NCI-H524 (cell line): ENCODE results near the gene GLT6D1.

Source experiments
- DNase-seq, 2 experiments: peaks; one replicate each; lab custom pipeline; 2025; lab: John Stamatoyannopoulos, UW

Gene GLT6D1

GRCh38 chr9:135608294-135608998 lies 30.9 kb downstream of the GLT6D1 start:
- no peak for DNase-seq

DNA sequence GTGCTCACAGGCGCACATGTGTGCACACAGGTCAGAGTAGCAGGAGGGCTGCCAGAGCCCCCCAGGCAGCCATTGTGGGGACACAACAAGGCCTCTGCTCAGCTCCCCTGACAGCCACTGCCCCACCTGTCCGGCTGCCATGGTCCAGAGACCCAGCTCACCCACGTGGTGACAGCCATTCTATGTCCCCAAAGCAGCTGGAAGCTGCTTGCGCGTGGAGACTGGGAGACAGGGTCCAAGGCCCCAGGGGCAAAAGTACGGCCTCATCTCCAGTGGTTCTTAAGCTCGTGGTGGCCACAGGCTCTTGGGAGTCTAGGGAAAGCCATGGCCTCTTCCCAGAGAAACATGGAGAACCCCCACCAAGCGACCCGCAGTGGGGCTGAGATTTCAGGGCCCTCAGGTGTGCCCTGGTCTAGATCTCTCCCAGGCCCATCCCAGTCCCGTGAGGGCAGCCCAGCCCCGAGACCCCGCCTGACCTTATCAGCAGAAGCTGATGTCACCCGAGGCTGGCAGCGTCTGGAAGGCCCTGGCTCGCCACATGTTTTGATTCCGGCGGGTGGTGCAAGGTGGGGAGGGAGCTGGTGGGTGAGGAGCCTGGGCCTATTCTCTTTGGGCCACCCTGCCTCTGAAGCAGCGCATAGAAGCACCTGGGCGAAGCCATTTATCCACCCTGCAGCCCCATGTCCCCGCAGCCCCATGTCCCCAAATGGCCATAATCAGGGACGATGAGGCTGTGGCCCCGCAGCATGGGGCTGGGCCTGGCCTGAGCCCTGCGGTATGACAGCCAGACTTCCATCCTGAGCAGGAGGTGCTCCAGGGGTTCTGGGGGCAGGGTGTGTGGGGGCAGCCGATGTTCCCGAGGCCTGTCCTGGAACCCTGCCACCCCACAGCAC lies 31.7 kb downstream of the GLT6D1 start:
- no peak for DNase-seq

- DNase-seq: no peak
Observed at GRCh38 chr9:135606885-135607259, 32.5 kb downstream of the GLT6D1 start.

DNA sequence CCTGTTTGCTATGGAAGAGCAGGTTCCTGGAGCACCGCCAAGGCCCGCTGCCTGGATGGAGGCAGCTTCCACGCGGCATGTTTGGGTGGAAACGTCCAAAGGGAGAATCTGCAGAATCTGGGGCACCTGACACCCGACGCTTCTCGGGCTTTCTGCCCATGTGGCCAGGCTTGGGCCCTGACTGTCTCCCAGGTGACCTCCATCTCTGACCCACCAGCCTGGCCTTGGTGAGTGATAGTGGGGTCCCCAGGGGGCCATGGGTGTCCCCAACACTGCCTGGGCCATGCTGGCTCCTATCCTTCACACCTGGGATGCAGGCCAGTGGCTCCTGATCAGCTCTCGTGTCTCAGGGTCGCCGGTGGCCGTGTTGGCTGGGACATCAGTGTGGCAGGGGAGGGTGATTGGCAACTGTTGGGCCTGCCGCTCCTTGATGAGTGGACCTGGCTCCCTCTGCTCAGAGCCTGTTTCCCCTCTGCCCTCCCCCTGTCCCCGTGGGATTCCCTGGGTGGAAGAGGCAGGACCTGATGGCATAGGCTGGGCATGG lies 34.0 kb downstream of the GLT6D1 start:
- no peak for DNase-seq

DNA sequence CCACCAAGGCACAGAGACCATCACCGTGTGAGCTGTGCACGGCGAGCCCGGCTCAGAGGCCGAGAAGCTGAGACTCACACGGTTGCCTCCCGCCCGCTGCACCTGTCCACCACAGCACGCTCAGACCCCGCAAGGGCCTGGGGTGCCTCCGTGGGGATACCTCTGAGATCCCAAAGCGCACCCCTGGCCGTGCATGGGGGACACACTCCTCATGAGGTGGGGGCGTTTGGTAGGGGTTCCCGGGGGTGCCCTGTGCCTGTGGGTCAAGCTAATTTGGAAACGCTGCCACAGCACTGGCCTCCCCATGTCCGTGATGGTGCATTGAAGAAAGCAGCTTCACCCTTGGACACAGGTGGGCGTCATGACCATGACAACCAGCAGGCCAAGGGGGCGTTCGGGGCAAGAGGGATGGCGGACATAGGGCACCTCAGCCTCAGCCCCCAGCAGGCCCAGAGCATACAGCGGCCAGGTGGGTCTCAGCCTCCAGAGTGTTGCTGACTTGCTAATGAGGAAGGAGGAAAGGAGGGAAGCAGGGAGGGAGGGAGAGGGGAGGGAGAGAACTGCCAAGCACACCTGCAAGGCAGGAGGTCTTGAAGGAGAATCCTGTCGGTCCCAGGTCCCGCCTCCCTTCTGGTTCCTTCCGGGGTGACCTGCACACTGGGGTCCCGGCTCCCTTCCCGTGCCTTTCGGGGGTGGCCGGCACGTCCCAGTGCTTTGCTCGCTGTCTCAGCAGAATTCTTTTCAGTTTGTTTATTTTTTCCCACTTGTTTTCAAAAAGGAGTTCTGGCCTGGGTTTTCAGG lies 34.7 kb downstream of the GLT6D1 start:
- DNase-seq: no peak

DNA sequence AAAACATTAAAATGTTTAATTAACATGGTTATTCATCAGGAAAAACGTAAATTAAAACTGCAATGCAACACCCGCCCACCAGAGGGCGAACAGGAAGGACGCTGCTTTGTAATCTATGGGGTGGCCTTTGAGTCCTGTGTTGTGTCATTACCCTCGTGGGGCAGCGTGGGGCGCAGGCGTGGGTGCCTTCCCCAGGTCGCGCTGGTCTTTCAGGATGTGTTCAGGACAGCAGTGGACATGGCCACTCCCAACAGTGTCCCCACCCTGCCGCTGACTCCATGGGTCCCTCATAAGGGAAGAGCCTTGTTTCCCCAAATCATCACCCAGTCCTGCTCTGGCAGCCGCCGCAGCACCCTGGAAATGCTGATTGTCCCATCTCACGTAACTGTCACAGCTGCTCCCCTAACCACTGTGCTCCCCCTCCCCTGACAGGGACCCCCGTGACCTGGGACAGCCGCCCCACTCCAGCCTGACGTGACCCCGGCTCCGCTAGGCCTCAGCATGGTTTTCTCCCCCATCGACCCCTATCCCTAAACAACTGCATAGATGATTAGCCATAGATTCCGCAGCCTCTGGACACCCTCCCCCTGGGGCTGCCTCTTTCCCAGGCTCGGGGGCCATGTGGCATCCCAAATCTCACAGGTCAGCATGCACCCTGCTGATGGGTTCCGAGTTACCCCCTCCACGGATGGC lies 36.4 kb downstream of the GLT6D1 start:
- peak in 1 of 2 experiments; percentile 49 for DNase-seq

- DNase-seq: no peak
Observed at GRCh38 chr9:135601988-135602387, 37.4 kb downstream of the GLT6D1 start.

GRCh38 chr9:135600296-135600817 lies 39.0 kb downstream of the GLT6D1 start:
- DNase-seq: no peak

GRCh38 chr9:135596211-135596610 lies 43.1 kb downstream of the GLT6D1 start:
- DNase-seq: no peak

DNA sequence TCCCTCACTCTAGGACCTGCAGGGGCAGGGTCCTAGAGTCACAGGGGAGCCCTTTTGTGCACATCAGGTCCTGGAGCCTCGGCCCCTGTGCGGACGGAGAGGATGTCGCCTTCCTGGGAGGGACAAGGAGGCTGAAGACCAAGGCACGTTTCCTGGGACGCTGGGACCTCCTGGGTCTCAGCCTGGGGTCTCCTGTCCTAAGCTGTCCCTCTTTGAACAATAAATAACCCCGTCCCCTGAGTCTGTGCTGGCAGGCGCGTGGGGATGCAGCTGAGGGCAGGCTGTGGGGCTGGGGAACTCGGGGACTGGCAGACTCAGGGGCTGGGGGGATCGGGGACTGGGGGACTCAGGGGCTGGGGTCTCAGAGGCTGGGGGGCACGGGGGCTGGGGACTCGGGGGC lies 46.7 kb downstream of the GLT6D1 start:
- no peak for DNase-seq

DNA sequence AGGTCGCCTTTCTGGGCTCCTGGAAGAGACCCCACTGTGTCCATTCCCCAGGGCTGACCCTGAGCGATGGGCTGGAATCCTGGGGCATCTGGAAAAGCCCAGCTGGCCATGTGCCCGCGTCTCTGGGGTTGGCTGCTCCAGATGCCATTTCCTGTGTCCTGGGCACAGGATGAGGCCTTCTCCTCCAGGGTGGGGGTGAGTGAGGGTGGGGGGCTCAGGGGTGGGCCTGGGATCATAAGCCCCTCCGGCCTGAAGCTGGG lies 47.1 kb downstream of the GLT6D1 start:
- no peak for DNase-seq

DNA sequence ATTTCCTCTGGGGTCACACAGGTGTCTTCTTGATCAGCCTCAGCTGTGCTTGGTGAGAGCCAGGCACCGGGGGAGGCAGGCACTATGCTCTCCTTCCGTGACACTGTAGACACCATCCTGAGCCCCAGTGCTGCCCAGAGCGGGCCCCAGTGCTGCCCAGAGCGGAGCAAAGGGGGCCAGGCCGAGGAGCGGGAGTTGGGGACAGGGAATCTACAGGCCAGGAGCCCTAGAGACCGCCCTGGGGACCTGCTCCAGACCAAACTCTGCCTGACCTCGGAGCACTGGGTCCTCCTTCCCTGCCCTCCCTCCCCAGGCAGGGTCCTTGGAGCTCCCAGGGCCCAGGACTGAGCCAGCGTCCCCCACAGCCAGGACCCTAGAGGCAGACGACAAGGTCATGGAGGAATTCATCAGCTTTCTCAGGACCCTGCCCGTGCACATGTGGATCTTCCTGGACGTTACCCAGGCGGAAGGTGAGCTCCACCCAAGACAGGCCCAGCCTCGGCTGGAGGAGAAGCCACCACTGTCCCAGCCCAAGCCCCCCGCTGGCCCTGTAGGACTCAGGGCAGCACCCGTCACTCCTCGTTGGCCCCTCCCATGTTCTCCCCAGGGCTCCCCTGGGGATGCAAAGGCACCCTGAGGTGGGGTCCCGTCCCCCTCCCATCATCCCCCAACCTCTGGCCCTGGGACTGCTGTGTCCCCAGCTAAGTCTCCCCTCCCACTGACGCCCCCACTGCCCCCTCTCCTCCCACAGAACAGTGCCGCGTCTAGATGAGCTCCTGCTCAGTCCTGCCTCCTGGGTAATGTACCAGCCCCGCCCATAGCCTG lies 47.6 kb downstream of the GLT6D1 start:
- no peak for DNase-seq

- no peak for DNase-seq
Observed at GRCh38 chr9:135590486-135591079, 48.8 kb downstream of the GLT6D1 start.

- DNase-seq: no peak
Observed at GRCh38 chr9:135589596-135590485, 49.5 kb downstream of the GLT6D1 start.

DNA sequence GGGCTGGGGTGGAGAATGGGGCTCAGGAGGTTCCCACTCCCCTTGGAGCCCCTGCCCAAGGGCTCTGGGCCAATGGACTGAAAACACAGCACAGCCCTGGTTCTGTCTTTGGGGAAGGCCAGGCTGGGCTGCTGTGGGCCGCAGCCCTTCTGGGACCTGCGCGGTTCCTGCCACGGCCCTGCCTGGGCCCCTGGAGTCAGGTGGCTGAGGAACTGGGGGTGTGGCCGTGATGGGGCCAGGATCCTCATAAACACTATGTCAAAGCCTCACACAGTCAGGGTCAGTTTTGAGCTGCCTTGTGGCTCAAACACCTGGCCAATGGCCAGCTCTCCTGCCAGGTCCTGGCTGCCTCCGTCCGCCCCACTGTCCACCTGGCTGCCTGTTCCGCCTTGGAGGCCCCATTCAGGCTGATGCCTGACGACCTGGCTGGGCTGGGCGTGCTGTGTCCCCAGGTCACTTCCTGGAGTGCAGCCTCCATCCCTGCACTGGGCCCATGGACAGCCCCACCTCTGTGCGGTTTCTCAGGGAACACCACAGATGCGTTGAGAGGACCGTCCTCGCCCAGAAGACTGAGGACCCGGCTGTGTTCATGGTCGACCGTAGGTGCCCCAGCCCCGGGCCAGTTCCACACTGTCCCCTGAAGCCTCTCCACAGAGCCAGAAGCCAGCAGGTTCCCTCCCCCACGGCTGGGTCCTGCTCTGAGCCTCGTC lies 50.3 kb downstream of the GLT6D1 start:
- no peak for DNase-seq

GRCh38 chr9:135588371-135588770 lies 51.0 kb downstream of the GLT6D1 start:
- DNase-seq: no peak

GRCh38 chr9:135587658-135588057 lies 51.7 kb downstream of the GLT6D1 start:
- DNase-seq: no peak

GRCh38 chr9:135586601-135587109 lies 52.7 kb downstream of the GLT6D1 start:
- DNase-seq: no peak
